AG10803 (cell line): ENCODE measurements around the gene DNTT.

Experiments
- DNase-seq: peaks from one replicate; pipeline ENCODE4 v3.0.0; 2010; ENCODE audit warnings: low read depth
- H3K4me3 ChIP-seq: 2 replicates; pipeline ENCODE4 v1.5.1; 2011; ENCODE audit warnings: mild to moderate bottlenecking, low read length, control low read depth
- TF ChIP-seq, protein P1 (sequence below): conservative IDR thresholded peaks from 2 replicates; pipeline ENCODE4 v1.5.1; 2011; ENCODE audit warnings: mild to moderate bottlenecking, low read length, control low read depth, inconsistent platforms

DNTT gene

DNA sequence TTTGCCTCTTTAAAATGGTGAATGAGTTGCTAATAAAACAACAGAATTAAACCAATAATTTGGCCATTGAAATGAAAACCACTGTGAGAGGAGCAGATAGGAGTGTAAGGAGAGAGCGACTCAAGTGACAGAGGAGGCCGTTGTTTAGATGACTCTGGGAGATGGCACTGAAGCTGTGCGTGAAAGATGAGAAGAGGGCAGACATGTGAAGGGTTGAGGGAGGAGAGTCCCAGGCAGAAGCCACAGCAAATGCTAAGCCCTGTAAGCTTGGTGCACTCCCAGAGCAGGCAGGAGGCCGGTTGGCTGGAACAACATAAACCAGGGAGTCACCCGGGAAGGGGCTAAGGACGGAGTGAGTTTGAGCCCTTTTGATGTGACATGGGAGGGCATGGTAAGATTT, 55.4 kb downstream of the DNTT start:
- TF ChIP-seq, protein P1, sequence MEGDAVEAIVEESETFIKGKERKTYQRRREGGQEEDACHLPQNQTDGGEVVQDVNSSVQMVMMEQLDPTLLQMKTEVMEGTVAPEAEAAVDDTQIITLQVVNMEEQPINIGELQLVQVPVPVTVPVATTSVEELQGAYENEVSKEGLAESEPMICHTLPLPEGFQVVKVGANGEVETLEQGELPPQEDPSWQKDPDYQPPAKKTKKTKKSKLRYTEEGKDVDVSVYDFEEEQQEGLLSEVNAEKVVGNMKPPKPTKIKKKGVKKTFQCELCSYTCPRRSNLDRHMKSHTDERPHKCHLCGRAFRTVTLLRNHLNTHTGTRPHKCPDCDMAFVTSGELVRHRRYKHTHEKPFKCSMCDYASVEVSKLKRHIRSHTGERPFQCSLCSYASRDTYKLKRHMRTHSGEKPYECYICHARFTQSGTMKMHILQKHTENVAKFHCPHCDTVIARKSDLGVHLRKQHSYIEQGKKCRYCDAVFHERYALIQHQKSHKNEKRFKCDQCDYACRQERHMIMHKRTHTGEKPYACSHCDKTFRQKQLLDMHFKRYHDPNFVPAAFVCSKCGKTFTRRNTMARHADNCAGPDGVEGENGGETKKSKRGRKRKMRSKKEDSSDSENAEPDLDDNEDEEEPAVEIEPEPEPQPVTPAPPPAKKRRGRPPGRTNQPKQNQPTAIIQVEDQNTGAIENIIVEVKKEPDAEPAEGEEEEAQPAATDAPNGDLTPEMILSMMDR: no peak
- no peak for DNase-seq
- H3K4me3 ChIP-seq: no peak overlapping the region

GRCh38 chr10:96360331-96360730, 56.1 kb downstream of the DNTT start:
- TF ChIP-seq, protein P1: no peak
- H3K4me3 ChIP-seq: no peak overlapping the region
- no peak for DNase-seq

DNA sequence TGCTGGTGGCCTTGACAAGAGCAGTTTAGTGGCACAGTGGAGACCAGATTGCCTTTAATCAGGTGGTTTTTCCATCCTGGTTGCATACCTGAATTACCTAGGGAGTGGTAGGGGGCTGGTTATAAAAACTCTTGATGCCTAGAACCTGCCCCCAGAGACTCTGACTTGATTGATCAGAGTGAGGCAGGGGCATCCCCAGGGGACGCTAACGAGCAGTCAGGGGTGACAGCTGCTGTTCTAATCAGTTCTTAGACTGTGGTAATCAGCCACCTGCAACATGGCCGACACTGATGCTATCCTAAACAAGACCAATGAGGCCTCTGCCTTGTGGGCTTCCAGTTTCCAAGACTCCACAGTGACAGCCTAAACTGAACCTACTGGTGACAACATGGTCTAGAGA, 56.5 kb downstream of the DNTT start:
- DNase-seq: no peak

GRCh38 chr10:96365571-96365970, 61.3 kb downstream of the DNTT start:
- TF ChIP-seq, protein P1: no peak
- DNase-seq: no peak
- H3K4me3 ChIP-seq: no peak overlapping the region

More for the DNA sequence above, 56.5 kb downstream of the DNTT start:
- H3K4me3 ChIP-seq: no peak overlapping the region
- TF ChIP-seq, protein P1: no peak

GRCh38 chr10:96366508-96366907, 62.3 kb downstream of the DNTT start:
- no peak for DNase-seq
- TF ChIP-seq, protein P1: no peak
- no peak overlapping the region for H3K4me3 ChIP-seq

- no peak for DNase-seq
- TF ChIP-seq, protein P1: no peak
- H3K4me3 ChIP-seq: no peak overlapping the region
Observed at GRCh38 chr10:96367470-96367869, 63.2 kb downstream of the DNTT start.

- no peak for DNase-seq
- H3K4me3 ChIP-seq: no peak overlapping the region
- TF ChIP-seq, protein P1: no peak
Observed at GRCh38 chr10:96368971-96369370, 64.7 kb downstream of the DNTT start.
